GM21515 (cell line): Measurements from ENCODE around the gene ERBIN.
"Not testable (repeated sequence)": the region's sequence is repeated elsewhere in the genome, so short reads cannot be mapped to it uniquely, and the experiment has no call there.

ENCODE experiments used
- ATAC-seq: cut with Tn5 transposase; IDR thresholded peaks from one replicate; pipeline ENCODE4 v1.9.1; 2021; ENCODE audit not compliant: unreplicated experiment

The ERBIN gene

GRCh38 chr5:65926276-65926783 lies at the start of gene ERBIN:
Gene ERBIN (plus strand): TSS chr5:65926575. CDS start chr5:65992719, 66,144 bp downstream.
- peak; percentile 27 for ATAC-seq

GRCh38 chr5:65876970-65877369 lies 49.4 kb upstream of the ERBIN start:
- no peak for ATAC-seq

DNA sequence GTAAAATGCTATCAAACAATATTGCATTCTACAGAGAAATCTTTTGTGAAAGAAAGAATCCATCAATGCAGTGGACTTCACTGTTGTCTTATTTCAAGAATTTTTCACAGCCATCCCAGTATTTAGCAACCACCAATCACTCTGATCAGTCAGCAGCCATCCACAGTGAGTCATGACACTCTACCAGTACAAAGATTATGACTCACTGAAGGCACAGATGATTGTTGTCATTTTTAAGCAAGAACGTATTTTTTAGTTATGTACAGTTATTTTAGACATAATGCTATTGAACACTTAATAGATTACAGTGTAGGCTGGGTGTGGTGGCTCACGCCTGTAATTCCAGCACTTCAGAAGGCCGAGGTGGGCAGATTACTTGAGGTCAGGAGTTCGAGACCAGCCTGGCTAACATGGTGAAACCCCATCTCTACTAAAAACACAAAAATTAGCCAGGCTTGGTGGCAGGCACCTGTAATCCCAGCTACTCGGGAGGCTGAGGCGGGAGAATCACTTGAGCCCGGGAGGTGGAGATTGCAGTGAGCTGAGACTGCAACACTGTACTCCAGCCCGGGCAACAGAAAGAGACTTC lies 46.6 kb upstream of the ERBIN start:
- ATAC-seq: not testable (repeated sequence)

DNA sequence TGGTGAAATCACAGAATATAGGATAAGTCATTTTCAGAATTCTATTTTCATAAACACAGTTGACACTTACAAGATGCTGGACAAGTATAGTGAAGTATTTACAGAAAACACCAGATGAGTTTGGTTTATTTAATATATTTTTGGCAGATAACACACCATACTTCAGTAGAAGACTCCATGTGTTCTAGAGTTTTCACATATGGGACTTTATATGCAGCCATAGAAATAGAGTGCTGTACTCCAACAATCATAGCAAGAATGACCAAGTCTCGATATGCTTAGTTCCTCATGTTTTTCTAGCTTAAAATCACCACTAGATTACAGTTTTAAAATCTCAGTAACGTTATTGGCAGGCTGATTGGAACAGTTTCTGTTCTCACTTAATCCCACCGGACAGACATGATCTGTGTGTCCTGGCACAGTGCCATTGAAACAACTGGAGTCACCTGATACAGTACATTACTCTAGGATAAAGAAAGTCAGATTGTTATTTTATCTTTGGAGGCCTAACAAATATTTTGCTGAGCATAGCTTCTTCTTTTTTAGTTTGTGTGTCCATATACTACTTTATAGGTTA lies 45.8 kb upstream of the ERBIN start:
- no peak for ATAC-seq

DNA sequence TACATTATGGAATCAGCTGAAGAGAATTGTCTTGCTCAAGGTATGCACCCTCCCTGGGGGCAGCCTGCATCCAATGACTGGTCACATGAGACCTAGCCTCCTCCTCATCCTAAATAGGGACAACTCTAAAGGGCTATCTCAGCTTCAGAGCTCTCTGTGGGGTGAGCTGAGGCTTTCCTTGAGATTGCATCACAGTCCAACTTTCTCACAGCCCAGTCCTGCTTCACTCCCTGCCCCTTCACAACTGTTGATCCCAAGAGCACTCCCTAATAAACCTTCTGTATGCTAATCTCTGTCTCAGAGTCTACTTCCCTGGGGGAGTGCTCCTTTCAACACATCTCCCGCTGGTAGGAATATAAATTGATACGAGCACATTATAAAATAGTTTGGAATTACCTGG lies 44.1 kb upstream of the ERBIN start:
- no peak for ATAC-seq

DNA sequence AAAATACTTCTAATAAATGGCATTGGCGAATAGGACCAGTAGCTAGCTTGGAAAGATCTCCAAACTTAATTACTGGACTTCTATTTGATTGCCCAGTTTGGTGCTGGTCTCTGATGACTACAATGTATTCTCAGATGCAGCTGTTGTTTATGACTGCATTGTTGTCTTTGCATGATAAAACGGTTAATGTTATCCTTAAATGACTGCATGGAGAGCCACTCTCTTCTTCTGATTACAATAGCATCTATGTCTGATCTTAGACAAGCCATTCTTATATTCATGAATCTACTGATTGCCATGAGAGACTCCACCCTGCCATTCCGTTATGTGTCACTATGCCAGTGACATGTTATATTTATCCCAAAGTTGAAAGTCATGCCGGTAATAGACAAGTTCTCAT lies 42.9 kb upstream of the ERBIN start:
- no peak for ATAC-seq

DNA sequence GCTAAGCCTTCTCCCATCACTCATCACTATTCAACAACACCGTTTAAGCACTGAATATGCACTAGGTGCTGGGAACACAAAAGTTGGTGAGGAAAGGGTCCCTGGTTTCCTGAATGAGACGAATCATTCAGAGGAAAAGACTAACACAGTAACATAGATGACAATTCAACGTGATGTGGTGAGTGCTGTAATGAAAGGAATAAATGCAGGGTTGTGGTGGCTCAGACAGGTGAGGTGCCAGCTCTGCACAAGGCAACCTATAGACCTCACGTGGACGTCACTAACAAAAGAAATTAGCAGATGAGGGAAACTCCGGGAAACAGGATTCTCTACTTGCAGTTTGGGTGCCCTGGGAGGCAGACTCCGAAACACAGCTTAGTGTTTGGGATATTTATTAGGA lies 40.0 kb upstream of the ERBIN start:
- ATAC-seq: no peak

DNA sequence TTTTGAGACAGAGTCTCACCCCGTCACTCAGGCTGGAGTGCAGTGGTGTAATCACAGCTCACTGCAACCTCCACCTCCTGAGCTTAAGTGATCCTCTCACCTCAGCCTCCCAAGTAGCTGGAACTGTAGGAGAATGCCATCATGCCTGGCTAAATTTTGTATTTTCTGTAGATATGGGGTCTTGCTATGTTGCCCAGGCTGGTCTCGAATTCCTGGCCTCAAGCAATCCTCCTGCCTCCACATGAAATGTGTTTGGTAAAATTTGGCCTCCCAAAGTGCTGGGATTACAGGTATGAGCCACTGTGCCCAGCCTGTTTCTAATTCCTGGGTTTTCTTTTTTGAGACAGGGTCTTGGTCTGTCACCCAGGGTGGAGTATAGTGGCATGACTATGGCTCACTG lies 34.4 kb upstream of the ERBIN start:
- ATAC-seq: not testable (repeated sequence)

DNA sequence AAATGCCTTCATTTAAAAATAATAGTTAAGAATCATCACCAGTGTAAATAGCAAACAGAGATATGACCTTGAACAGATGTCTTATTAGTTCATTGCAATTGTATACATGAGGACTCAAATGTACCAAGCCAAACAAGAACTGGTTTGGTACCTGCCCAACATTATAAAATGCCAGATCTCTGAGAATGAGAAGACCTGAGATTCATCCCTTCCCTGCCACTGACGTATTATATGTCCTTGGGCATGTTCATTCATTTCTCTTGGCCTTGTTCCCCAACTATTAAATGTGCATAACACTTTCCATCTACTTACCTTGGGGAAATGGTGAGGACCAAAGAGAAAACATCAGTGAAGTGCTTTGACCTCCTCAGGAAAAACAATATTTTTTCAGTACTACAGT lies 33.6 kb upstream of the ERBIN start:
- ATAC-seq: no peak

- no peak for ATAC-seq
Measured at GRCh38 chr5:65893749-65894430, 32.5 kb upstream of the ERBIN start.

DNA sequence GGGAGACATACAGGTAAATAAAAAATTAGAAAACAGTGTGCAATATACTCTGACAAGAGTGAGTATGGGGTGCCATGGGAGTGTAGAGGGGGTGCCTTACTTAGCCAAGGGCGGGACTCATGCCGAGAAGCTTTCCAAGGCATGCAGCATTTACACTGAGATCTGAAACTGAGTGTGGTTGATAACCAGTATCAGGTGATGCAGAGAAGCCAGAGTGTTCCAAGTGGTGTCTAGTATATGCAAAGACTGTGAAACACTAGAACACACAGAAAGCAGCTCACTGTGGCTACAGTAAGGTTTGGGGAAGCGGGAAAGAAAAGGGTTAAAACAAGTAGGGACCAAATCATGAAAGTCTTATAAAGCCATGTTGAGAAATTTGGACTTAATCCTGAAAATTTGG lies 30.5 kb upstream of the ERBIN start:
- ATAC-seq: no peak

DNA sequence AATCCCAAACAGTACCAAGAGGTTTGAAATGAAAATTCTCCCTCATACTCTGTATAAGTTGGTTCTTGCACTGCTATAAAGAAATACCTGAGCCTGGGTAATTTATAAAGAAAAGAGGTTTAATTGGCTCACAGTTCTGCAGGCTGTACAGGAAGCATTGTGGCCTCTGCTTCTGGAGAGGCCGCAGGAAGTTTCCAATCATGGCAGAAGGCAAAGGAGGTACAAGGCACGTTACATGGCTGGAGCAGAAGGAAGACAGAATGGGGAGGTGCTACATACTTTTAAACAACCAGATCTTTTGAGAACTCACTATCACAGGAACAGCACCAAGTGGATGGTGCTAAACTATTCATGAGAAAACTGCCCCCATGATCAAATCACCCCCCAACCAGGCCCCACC lies 25.6 kb upstream of the ERBIN start:
- no peak for ATAC-seq

- ATAC-seq: no peak
Measured at GRCh38 chr5:65902104-65902503, 24.3 kb upstream of the ERBIN start.

- no peak for ATAC-seq
Measured at GRCh38 chr5:65903581-65903980, 22.8 kb upstream of the ERBIN start.

GRCh38 chr5:65906256-65906655 lies 20.1 kb upstream of the ERBIN start:
- ATAC-seq: no peak

DNA sequence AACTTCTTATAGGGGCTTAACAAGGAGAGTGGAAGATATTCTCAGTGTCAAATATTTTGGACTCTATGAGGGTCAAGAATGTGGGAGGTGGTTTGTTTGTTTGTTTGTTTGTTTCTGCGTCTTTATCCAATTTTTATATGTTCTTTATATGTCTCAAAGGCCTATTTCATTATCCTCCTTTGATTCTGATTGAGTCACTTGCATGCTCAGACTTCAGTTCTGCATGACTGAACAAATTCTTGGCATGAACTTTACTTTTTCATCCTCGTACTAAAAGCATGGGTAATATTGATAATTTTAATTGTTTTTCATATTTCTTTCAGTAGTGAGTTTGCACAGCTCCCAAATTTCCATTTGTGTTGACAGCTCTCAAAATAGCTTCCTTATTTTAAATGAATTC lies 19.2 kb upstream of the ERBIN start:
- ATAC-seq: no peak

DNA sequence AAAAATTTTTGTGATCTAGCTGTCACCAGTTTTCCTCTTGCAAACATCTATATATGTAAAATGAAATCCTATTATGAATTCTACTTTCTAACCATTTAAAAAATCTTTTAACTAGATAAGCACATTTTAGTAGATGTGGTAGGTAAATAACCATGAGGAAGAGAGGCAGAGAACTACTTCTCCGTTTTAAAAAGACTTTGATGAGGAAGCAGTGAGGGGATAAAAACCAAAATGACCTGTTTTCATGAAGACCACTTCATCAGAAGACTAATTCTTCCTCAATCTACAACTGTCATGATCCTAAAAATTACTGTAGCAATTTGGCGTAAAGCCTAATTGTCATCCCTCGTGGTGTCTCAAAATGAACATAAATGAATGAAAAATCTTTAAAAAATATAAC lies 15.7 kb upstream of the ERBIN start:
- no peak for ATAC-seq

GRCh38 chr5:65912311-65912710 lies 14.1 kb upstream of the ERBIN start:
- no peak for ATAC-seq

GRCh38 chr5:65913519-65913918 lies 12.9 kb upstream of the ERBIN start:
- no peak for ATAC-seq

DNA sequence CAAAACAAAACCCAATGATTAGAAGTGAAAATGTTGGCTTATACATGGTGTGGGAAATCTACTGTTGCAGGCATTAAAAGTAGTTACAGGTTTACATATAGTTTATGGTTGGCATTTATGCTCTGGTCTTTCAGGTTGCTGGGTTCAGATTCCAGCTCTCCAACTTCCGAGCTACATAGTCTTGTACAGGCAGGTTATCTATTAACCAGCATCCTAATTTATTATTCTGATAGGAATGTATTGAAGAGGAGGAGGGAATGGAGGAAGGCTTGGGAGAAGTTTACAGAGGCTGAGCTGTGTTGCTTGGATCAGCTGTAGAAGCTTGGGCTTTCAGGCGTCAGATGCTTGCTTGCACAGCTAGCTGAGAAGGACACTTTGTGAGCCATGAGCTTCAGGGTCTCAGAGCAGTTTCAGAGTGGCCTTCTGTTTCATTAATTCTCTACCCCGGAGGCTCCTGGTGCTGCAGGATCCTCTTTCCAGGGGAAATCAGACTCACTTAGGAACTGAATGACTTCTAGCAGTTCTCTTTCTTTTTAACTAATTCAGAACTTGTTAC lies 11.7 kb upstream of the ERBIN start:
- ATAC-seq: no peak

- ATAC-seq: not testable (repeated sequence)
Measured at GRCh38 chr5:65915661-65916060, 10.7 kb upstream of the ERBIN start.

DNA sequence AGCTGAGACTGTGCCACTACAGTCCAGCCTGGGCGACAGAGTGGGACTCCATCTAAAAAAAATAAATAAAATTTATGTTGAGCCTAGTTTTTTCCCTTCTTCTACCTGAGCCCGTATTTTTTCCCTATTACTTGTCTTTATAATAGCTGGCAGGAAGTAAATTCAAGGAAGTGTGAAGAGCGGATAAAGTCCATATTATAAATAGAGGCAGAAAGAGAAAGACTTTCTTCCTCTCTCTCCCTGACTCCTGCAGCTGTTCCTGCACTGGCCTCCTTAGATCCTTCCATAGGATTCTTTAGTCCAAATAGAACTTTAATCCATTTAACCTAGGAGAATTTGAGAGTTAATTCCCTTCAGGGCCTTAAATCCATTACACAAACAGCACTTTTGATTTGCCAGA lies 10.3 kb upstream of the ERBIN start:
- no peak for ATAC-seq
